Measurements from ENCODE around the gene USP12. TPM values are rescaled to one million over a fixed set of nuclear protein-coding genes. Genes with fewer than 3 reads are reported as not detected.

Gene USP12
- total RNA-seq, 2 experiments from 2014 or later: 9.9 to 27.6 TPM

DNA sequence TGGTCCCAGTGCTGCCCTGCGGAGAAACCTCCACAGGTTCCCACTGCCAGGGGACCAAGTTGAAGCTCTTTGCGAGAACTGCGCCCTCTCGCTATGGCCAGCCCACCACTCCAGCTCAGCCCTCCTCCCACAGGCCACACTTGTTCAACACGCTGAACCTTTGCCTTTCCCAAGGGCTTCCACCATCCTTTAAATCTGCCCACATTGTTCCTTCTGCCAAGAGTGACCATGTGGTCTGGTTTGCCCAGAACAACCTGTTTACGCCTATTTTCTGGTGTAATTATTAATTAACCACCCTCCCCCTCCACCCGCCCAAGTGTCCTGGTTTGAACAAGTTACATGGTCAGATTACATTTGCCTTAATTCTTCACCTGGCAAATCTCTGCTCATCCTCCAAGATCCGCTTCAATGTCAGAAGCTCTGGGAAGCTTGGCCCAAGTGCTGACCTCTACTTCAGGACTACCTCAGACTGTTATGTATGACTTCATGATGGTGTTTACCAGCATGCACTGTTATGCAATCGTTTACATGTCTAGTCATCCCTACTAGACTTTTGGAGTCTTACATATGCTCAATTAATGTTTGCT lies 12.0 kb upstream of the USP12 start:
- H3K4me2 ChIP-seq (ENCODE audit: low read length): no peak overlapping the region
- H3K27ac ChIP-seq (ENCODE audit: low read depth, low read length, poor library complexity, severe bottlenecking): no peak overlapping the region
- H2AFZ ChIP-seq (ENCODE audit: low read length): no peak overlapping the region
- ChIA-PET CTCF (ENCODE audit: unreplicated experiment) (no interaction called here), POLR2A (interaction anchor here (0.5 to 0.7 kb wide), 2 partner anchors 23 to 37 kb away, joined by 3 to 5 read pairs; no protein-coding TSS in a partner anchor)
- TF ChIP-seq, protein P1, sequence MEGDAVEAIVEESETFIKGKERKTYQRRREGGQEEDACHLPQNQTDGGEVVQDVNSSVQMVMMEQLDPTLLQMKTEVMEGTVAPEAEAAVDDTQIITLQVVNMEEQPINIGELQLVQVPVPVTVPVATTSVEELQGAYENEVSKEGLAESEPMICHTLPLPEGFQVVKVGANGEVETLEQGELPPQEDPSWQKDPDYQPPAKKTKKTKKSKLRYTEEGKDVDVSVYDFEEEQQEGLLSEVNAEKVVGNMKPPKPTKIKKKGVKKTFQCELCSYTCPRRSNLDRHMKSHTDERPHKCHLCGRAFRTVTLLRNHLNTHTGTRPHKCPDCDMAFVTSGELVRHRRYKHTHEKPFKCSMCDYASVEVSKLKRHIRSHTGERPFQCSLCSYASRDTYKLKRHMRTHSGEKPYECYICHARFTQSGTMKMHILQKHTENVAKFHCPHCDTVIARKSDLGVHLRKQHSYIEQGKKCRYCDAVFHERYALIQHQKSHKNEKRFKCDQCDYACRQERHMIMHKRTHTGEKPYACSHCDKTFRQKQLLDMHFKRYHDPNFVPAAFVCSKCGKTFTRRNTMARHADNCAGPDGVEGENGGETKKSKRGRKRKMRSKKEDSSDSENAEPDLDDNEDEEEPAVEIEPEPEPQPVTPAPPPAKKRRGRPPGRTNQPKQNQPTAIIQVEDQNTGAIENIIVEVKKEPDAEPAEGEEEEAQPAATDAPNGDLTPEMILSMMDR (conservative IDR thresholded peaks at IDR 0.05; ENCODE audit: low read length): no peak
- no peak for TF ChIP-seq EZH2phosphoT487 (IDR thresholded peaks at IDR 0.05; ENCODE audit: borderline replicate concordance, low read depth, low read length)
- H3K9me2 ChIP-seq (ENCODE audit: insufficient read depth, low read length): no peaks in the 10 kb centered on the region
- H3K4me1 ChIP-seq (ENCODE audit: insufficient read depth, low read length, poor library complexity, severe bottlenecking): no peaks in the 10 kb centered on the region
- DNase-seq (ENCODE audit: low spot score): no peak
- no TSS peak for BruUV-seq (replicated peaks)
- intact Hi-C loops (cut with micrococcal nuclease; ENCODE audit: unreplicated experiment): no loop called here
- no peak overlapping the region for H3K4me3 ChIP-seq (ENCODE audit: low read depth, low read length, poor library complexity, severe bottlenecking)
- H3K9me3 ChIP-seq (ENCODE audit: low read length): no peaks in the 10 kb centered on the region
- H3K79me2 ChIP-seq (ENCODE audit: insufficient read depth, low read depth, low read length): no peaks in the 10 kb centered on the region
- no peaks in the 10 kb centered on the region for H4K20me1 ChIP-seq (ENCODE audit: insufficient read depth, low read length)
- H3K36me3 ChIP-seq (ENCODE audit: insufficient read depth, low read length): no peaks in the 10 kb centered on the region

DNA sequence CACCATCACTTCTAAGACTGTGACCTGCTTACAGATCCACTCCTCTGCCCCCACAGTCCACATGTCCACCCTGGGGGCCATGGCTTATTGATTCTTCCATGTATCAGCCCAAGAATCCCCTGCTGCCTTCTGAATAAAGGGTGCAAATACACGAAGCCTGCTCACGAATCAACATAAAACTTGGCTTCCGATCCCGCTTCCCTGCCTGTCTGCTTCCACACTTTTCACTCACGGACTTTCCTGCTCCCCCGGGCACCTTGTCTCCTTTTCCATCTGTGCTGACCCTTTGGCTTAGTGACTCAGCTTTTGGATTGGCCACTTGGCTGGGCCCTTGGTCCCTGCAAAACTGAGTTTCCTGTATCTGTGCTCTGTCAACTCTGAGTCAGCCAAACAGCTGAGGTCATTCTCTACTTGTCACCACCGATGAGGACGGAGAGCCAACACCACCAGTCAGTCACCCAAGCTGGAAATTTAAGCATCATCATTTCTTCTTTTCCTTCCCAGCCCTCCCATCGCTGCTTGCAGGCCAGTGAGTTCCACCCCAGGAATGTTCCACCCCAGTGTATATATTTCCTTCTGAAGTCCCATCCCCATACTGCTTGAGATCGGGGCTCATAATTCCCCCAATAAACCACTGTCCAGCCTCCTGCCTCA lies 11.4 kb upstream of the USP12 start:
- intact Hi-C loops (cut with micrococcal nuclease; ENCODE audit: unreplicated experiment): no loop called here
- Histone ChIP-seq H3K36me3 (ENCODE audit: insufficient read depth, low read length) (no peaks in the 10 kb centered on the region), H3K27ac (ENCODE audit: low read depth, low read length, poor library complexity, severe bottlenecking) (no peak overlapping the region), H3K4me3 (ENCODE audit: low read depth, low read length, poor library complexity, severe bottlenecking) (no peak overlapping the region), H4K20me1 (ENCODE audit: insufficient read depth, low read length) (no peaks in the 10 kb centered on the region), H3K9me3 (ENCODE audit: low read length) (no peaks in the 10 kb centered on the region), H2AFZ (ENCODE audit: low read length) (no peak overlapping the region), H3K79me2 (ENCODE audit: insufficient read depth, low read depth, low read length) (no peaks in the 10 kb centered on the region), H3K9me2 (ENCODE audit: insufficient read depth, low read length) (no peaks in the 10 kb centered on the region), H3K4me1 (ENCODE audit: insufficient read depth, low read length, poor library complexity, severe bottlenecking) (peaks cover 5% of the 10 kb centered on the region), H3K4me2 (ENCODE audit: low read length) (no peak overlapping the region)
- no peak for DNase-seq (ENCODE audit: low spot score)
- BruUV-seq (replicated peaks): no TSS peak
- ChIA-PET POLR2A (interaction anchor here (0.5 kb wide), 1 partner anchor 23 kb away, joined by 3 read pairs; no protein-coding TSS in a partner anchor), CTCF (ENCODE audit: unreplicated experiment) (no interaction called here)
- TF ChIP-seq, protein P1 (conservative IDR thresholded peaks at IDR 0.05; ENCODE audit: low read length): no peak
- no peak for TF ChIP-seq EZH2phosphoT487 (IDR thresholded peaks at IDR 0.05; ENCODE audit: borderline replicate concordance, low read depth, low read length)

DNA sequence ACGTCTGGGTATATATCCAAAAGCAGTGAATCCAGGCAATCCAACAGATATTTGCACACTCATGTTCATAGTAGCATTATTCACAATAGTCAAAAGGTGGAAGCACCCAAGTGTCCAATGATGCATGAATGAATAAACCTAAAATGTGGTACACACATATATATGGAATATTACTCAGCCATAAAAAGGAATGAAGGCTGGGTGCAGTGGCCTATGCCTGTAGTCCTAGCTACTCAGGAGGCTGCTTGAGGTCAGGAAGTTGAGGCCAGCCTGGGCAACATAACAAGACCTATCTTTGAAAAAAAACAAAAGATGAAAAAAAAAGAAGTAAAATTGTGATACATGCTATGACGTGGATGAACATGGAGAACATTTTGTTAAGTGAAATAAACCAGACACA lies 10.4 kb upstream of the USP12 start:
- no peak for DNase-seq (ENCODE audit: low spot score)
- ChIA-PET POLR2A (interaction anchor here (0.5 to 0.7 kb wide), 2 partner anchors 153 to 220 kb away, joined by 3 to 4 read pairs; no protein-coding TSS in a partner anchor), CTCF (ENCODE audit: unreplicated experiment) (no interaction called here)
- no peaks in the 10 kb centered on the region for H3K9me3 ChIP-seq (ENCODE audit: low read length)
- TF ChIP-seq EZH2phosphoT487 (IDR thresholded peaks at IDR 0.05; ENCODE audit: borderline replicate concordance, low read depth, low read length): no peak
- TF ChIP-seq, protein P1 (conservative IDR thresholded peaks at IDR 0.05; ENCODE audit: low read length): no peak
- no peaks in the 10 kb centered on the region for H3K9me2 ChIP-seq (ENCODE audit: insufficient read depth, low read length)
- no peak overlapping the region for H3K27ac ChIP-seq (ENCODE audit: low read depth, low read length, poor library complexity, severe bottlenecking)
- no peaks in the 10 kb centered on the region for H3K36me3 ChIP-seq (ENCODE audit: insufficient read depth, low read length)
- no peaks in the 10 kb centered on the region for H4K20me1 ChIP-seq (ENCODE audit: insufficient read depth, low read length)
- H3K79me2 ChIP-seq (ENCODE audit: insufficient read depth, low read depth, low read length): no peaks in the 10 kb centered on the region
- intact Hi-C loops (cut with micrococcal nuclease; ENCODE audit: unreplicated experiment): no loop called here
- BruUV-seq (replicated peaks): no TSS peak
- H3K4me1 ChIP-seq (ENCODE audit: insufficient read depth, low read length, poor library complexity, severe bottlenecking): peaks cover 14% of the 10 kb centered on the region
- no peak overlapping the region for H3K4me2 ChIP-seq (ENCODE audit: low read length)
- no peak overlapping the region for H2AFZ ChIP-seq (ENCODE audit: low read length)
- H3K4me3 ChIP-seq (ENCODE audit: low read depth, low read length, poor library complexity, severe bottlenecking): no peak overlapping the region
